WTC11 (cell line): ENCODE measurements around the gene NDUFAF2. TPM values are rescaled to one million over a fixed set of nuclear protein-coding genes. Genes with fewer than 3 reads are reported as not detected.

Source experiments
- ATAC-seq: fragments of 200-7000 bp; cut with Tn5 transposase; 2 replicates; pipeline ENCODE4 v1.10.0; 2021; ENCODE audit warnings: mild to moderate bottlenecking, moderate library complexity
- CTCF ChIA-PET: fragments of 300-600 bp; sonication (Branson Sonifier 250); formaldehyde crosslinking; loops from one replicate; lab custom pipeline; 2021; ENCODE audit warnings: antibody characterized with exemption; lab: Charles Lee
- POLR2A ChIA-PET: fragments of 350-600 bp; sonication (Branson Sonifier 250); formaldehyde crosslinking; loops from one replicate; lab custom pipeline; 2021; ENCODE audit warnings: antibody characterized with exemption; lab: Charles Lee
- DNase-seq: peaks from one replicate; pipeline ENCODE4 v3.0.0; 2021; ENCODE audit warnings: low spot score
- H3K27ac Mint-ChIP-seq: 2 replicates; pipeline ENCODE4 v1.8.0; 2021; ENCODE audit warnings: mixed read lengths
- H3K27me3 Mint-ChIP-seq: 2 replicates; pipeline ENCODE4 v1.8.0; 2021; ENCODE audit warnings: low read depth, mild to moderate bottlenecking, moderate library complexity, mixed read lengths
- H3K36me3 Mint-ChIP-seq: 2 replicates; pipeline ENCODE4 v1.8.0; 2021; ENCODE audit warnings: mixed read lengths
- H3K4me1 Mint-ChIP-seq: 2 replicates; pipeline ENCODE4 v1.8.0; 2022; ENCODE audit warnings: mixed read lengths
- H3K4me3 Mint-ChIP-seq: 2 replicates; pipeline ENCODE4 v1.8.0; 2021; ENCODE audit warnings: mild to moderate bottlenecking, moderate library complexity, mixed read lengths
- H3K9me3 Mint-ChIP-seq: 2 replicates; pipeline ENCODE4 v1.8.0; 2021; ENCODE audit warnings: mixed read lengths
- AR ChIP-seq: fragments of 250-450 bp; sonication (Bioruptor Pico); IDR thresholded peaks from 2 replicates; pipeline ENCODE4 v1.9.0; 2021; ENCODE audit warnings: mild to moderate bottlenecking
- JUN ChIP-seq: sonication (generic); formaldehyde crosslinking; IDR thresholded peaks from 2 replicates; pipeline ENCODE4 v1.8.0; 2023; ENCODE audit warnings: mild to moderate bottlenecking, missing genetic modification reagents
- MAX ChIP-seq: sonication (generic); formaldehyde crosslinking; IDR thresholded peaks from 2 replicates; pipeline ENCODE4 v1.8.0; 2022; ENCODE audit warnings: mild to moderate bottlenecking, missing genetic modification reagents
- MLX ChIP-seq: sonication (generic); formaldehyde crosslinking; IDR thresholded peaks from 2 replicates; pipeline ENCODE4 v1.8.1; 2023; ENCODE audit warnings: mild to moderate bottlenecking, missing genetic modification reagents, moderate library complexity
- MYBL2 ChIP-seq: sonication (generic); formaldehyde crosslinking; IDR thresholded peaks from 2 replicates; pipeline ENCODE4 v1.8.1; 2023; ENCODE audit warnings: mild to moderate bottlenecking, moderate library complexity, missing genetic modification reagents
- NFYB ChIP-seq: sonication (generic); formaldehyde crosslinking; conservative IDR thresholded peaks from 2 replicates; pipeline ENCODE4 v1.8.0; 2022; ENCODE audit warnings: low read depth, missing genetic modification reagents
- NR3C1 ChIP-seq: sonication (generic); formaldehyde crosslinking; conservative IDR thresholded peaks from 2 replicates; pipeline ENCODE4 v1.8.1; 2023; ENCODE audit warnings: low read depth, mild to moderate bottlenecking, missing genetic modification reagents
- OVOL2 ChIP-seq: fragments of 250-450 bp; sonication (Bioruptor Pico); IDR thresholded peaks from 2 replicates; pipeline ENCODE4 v1.9.0; 2021; ENCODE audit warnings: mild to moderate bottlenecking, borderline replicate concordance
- PRDM15 ChIP-seq: sonication (generic); formaldehyde crosslinking; IDR thresholded peaks from 2 replicates; pipeline ENCODE4 v1.8.0; 2022; ENCODE audit warnings: missing genetic modification reagents
- STAT6 ChIP-seq: sonication (generic); formaldehyde crosslinking; conservative IDR thresholded peaks from 2 replicates; pipeline ENCODE4 v1.8.1; 2023; ENCODE audit warnings: mild to moderate bottlenecking, low read depth, missing genetic modification reagents, moderate library complexity
- TEAD4 ChIP-seq: sonication (generic); formaldehyde crosslinking; IDR thresholded peaks from 2 replicates; pipeline ENCODE4 v1.8.0; 2022; ENCODE audit warnings: mild to moderate bottlenecking, missing genetic modification reagents
- TP53 ChIP-seq: sonication (generic); formaldehyde crosslinking; IDR thresholded peaks from 2 replicates; pipeline ENCODE4 v1.8.1; 2023; ENCODE audit warnings: mild to moderate bottlenecking, missing genetic modification reagents
- USF1 ChIP-seq: sonication (generic); formaldehyde crosslinking; IDR thresholded peaks from 2 replicates; pipeline ENCODE4 v1.8.0; 2022; ENCODE audit warnings: mild to moderate bottlenecking, missing genetic modification reagents
- ZMAT4 ChIP-seq: fragments of 250-450 bp; sonication (Bioruptor Pico); IDR thresholded peaks from 2 replicates; pipeline ENCODE4 v1.9.0; 2021; ENCODE audit warnings: mild to moderate bottlenecking
- ZNF121 ChIP-seq: sonication (generic); formaldehyde crosslinking; IDR thresholded peaks from 2 replicates; pipeline ENCODE4 v1.8.0; 2023; ENCODE audit warnings: missing genetic modification reagents
- ZSCAN18 ChIP-seq: fragments of 250-450 bp; sonication (Bioruptor Pico); IDR thresholded peaks from 2 replicates; pipeline ENCODE4 v2.1.2; 2022; ENCODE audit warnings: mild to moderate bottlenecking, moderate library complexity
- total RNA-seq: library from RNA; stranded (reverse); gene quantifications from 3 replicates; pipeline ENCODE4 v1.2.3, GENCODE V29; 2021

Gene NDUFAF2
- total RNA-seq, 1 experiment from 2014 or later: 42.0 TPM

GRCh38 chr5:61081741-61082140, 136.7 kb downstream of the NDUFAF2 start:
- H3K36me3 Mint-ChIP-seq: no peaks in the 10 kb centered on the region
- POLR2A ChIA-PET: no interaction called here
- H3K4me3 Mint-ChIP-seq: no peak overlapping the region
- H3K27ac Mint-ChIP-seq: no peak overlapping the region
- CTCF ChIA-PET: no interaction called here
- no peaks in the 10 kb centered on the region for H3K27me3 Mint-ChIP-seq
- H3K9me3 Mint-ChIP-seq: peaks cover 19% of the 10 kb centered on the region; the same call in 1 of the 2 replicates
- no peak for TF ChIP-seq MLX (CRISPR knock-in tag)
- no peak for TF ChIP-seq ZNF121 (CRISPR knock-in tag)
- no peak for TF ChIP-seq TEAD4
- no peak for TF ChIP-seq ZMAT4 (CRISPR knock-in tag)
- no peak for TF ChIP-seq MYBL2 (CRISPR knock-in tag)
- TF ChIP-seq PRDM15 (CRISPR knock-in tag): no peak
- no peak for TF ChIP-seq MAX (CRISPR knock-in tag)
- no peak for TF ChIP-seq AR
- TF ChIP-seq JUN (CRISPR knock-in tag): no peak
- no peak for TF ChIP-seq NFYB (CRISPR knock-in tag)
- TF ChIP-seq OVOL2: no peak
- TF ChIP-seq TP53 (CRISPR knock-in tag): no peak
- TF ChIP-seq STAT6: no peak
- ATAC-seq: no peak
- no peak for DNase-seq
- H3K4me1 Mint-ChIP-seq: no peaks in the 10 kb centered on the region

GRCh38 chr5:61082516-61083280, 137.7 kb downstream of the NDUFAF2 start:
- TF ChIP-seq ZSCAN18 (no peak), USF1 (CRISPR knock-in tag) (no peak), NR3C1 (no peak)
- Mint-ChIP-seq H3K9me3 (peaks cover 19% of the 10 kb centered on the region; the same call in 1 of the 2 replicates), H3K4me1 (no peaks in the 10 kb centered on the region), H3K4me3 (no peak overlapping the region), H3K36me3 (no peaks in the 10 kb centered on the region), H3K27me3 (no peaks in the 10 kb centered on the region), H3K27ac (no peak overlapping the region)
- CTCF ChIA-PET: no interaction called here
- ATAC-seq (no peak), DNase-seq (no peak)
- POLR2A ChIA-PET: no interaction called here
